Ascending aorta (tissue), 2 donors: ENCODE data around the gene FADD. TPM values are rescaled to one million over a fixed set of nuclear protein-coding genes. Genes with fewer than 3 reads are reported as not detected.
A peak's percentile ranks its signal among the peaks of the same experiment; 100 is the strongest.

Experiments
- DNase-seq, 2 donors: peaks; one replicate each; pipeline ENCODE4 v3.0.0-alpha.2; 2019; ENCODE audit warnings: low spot score in 2 of 2
- H3K27ac ChIP-seq, 2 donors: fragments of 200-600 bp; sonication (generic); one replicate each; pipeline ENCODE4 v1.5.1; 2016 to 2017; ENCODE audit warnings: mild to moderate bottlenecking in 1 of 2
- H3K27me3 ChIP-seq: fragments of 200-600 bp; sonication (generic); one replicate; pipeline ENCODE4 v1.5.1; 2017
- H3K36me3 ChIP-seq, 2 donors: fragments of 200-600 bp; sonication (generic); one replicate each; pipeline ENCODE4 v1.5.1; 2016
- H3K4me1 ChIP-seq, 2 donors: fragments of 200-600 bp; sonication (generic); one replicate each; pipeline ENCODE4 v1.5.1; 2016 to 2017; ENCODE audit warnings: mild to moderate bottlenecking in 1 of 2
- H3K4me3 ChIP-seq, 2 donors: fragments of 200-600 bp; sonication (generic); one replicate each; pipeline ENCODE4 v1.5.1; 2016 to 2017; ENCODE audit warnings: mild to moderate bottlenecking in 1 of 2
- H3K9me3 ChIP-seq, 2 donors: fragments of 200-600 bp; sonication (generic); one replicate each; pipeline ENCODE4 v1.5.1; 2016
- CTCF ChIP-seq, 3 experiments: fragments of 200-600 bp in 2 of 3; fragments of 450-650 bp in 1 of 3; sonication (generic) in 2 of 3; IDR thresholded peaks; one replicate each; pipeline ENCODE4 v1.5.1; 2016 to 2019; ENCODE audit warnings: antibody characterized with exemption in 3 of 3, mild to moderate bottlenecking in 1 of 3, moderate library complexity in 1 of 3
- intact Hi-C: fragments of 100-400 bp; cut with DNase I; formaldehyde crosslinking; loops from one replicate; pipeline ENCODE4 v1.15.1; 2023
- total RNA-seq: library from RNA; depleted of rRNA; stranded (reverse); fragments of >200 nt; gene quantifications from one replicate; pipeline ENCODE4 v1.1.0, GENCODE V29; 2016

Gene FADD
- 22.2 TPM for total RNA-seq

- intact Hi-C loops, result loop anchor here (1.0 to 5.0 kb wide), 3 partner anchors 49 to 194 kb away; partner anchors contain the start of genes CTTN and PPFIA1
- Histone ChIP-seq H3K9me3 (no peaks in the 10 kb centered on the region), H3K4me1 (peaks cover 5 to 18% of the 10 kb centered on the region in 2 donors), H3K27me3 (no peaks in the 10 kb centered on the region), H3K4me3 (peak within 1 kb of the TSS; percentile 78 to 97), H3K36me3 (peaks cover 19 to 21% of the 10 kb centered on the region in 2 donors), H3K27ac (peak within 1 kb of the TSS; percentile 82 to 94)
- no peak for TF ChIP-seq CTCF (IDR thresholded peaks at IDR 0.05)
- DNase-seq, result peak; percentile 60 to 95
Observed at GRCh38 chr11:70202920-70203750, at the start of gene FADD. Gene FADD, plus strand, starts transcription at chr11:70203296. Its CDS starts 164 bp downstream, at chr11:70203460.

GRCh38 chr11:70155386-70155785 is 47.7 kb upstream of the FADD start:
- H3K27me3 ChIP-seq, result no peaks in the 10 kb centered on the region
- no peaks in the 10 kb centered on the region for H3K4me1 ChIP-seq
- peaks cover 47 to 81% of the 10 kb centered on the region in 2 donors for H3K36me3 ChIP-seq
- TF ChIP-seq CTCF (IDR thresholded peaks at IDR 0.05), result no peak
- no peak for DNase-seq
- H3K4me3 ChIP-seq, result no peak overlapping the region
- intact Hi-C loops, result no loop called here
- peak overlapping the region in 1 of 2 donors; percentile 2 for H3K27ac ChIP-seq
- no peaks in the 10 kb centered on the region for H3K9me3 ChIP-seq

- Histone ChIP-seq H3K27me3 (no peaks in the 10 kb centered on the region), H3K4me1 (no peaks in the 10 kb centered on the region), H3K4me3 (no peak overlapping the region), H3K27ac (no peak overlapping the region), H3K36me3 (peaks cover 46 to 81% of the 10 kb centered on the region in 2 donors), H3K9me3 (no peaks in the 10 kb centered on the region)
- DNase-seq, result no peak
- TF ChIP-seq CTCF (IDR thresholded peaks at IDR 0.05), result no peak
- intact Hi-C loops, result no loop called here
Observed at GRCh38 chr11:70156291-70157037, 46.6 kb upstream of the FADD start.

- H3K4me3 ChIP-seq, result no peak overlapping the region
- no peaks in the 10 kb centered on the region for H3K4me1 ChIP-seq
- H3K9me3 ChIP-seq, result no peaks in the 10 kb centered on the region
- H3K27ac ChIP-seq, result peak overlapping the region; percentile 39 to 67
- H3K27me3 ChIP-seq, result no peaks in the 10 kb centered on the region
- intact Hi-C loops, result no loop called here
- TF ChIP-seq CTCF (IDR thresholded peaks at IDR 0.05), result peak in 2 of 3 experiments; percentile 26 to 44
- no peak for DNase-seq
- peaks cover 46 to 81% of the 10 kb centered on the region in 2 donors for H3K36me3 ChIP-seq
Observed at GRCh38 chr11:70158201-70158600, 44.9 kb upstream of the FADD start.

- Histone ChIP-seq H3K4me1 (no peaks in the 10 kb centered on the region), H3K4me3 (no peak overlapping the region), H3K27me3 (no peaks in the 10 kb centered on the region), H3K9me3 (no peaks in the 10 kb centered on the region), H3K27ac (peak overlapping the region; percentile 39 to 67), H3K36me3 (peaks cover 44 to 81% of the 10 kb centered on the region in 2 donors)
- DNase-seq, result no peak
- intact Hi-C loops, result no loop called here
- TF ChIP-seq CTCF (IDR thresholded peaks at IDR 0.05), result no peak
Observed at GRCh38 chr11:70158757-70159389, 44.2 kb upstream of the FADD start.
